Type B pancreatic cell (in vitro differentiated cells): ENCODE data around the gene SGSM2. TPM values are rescaled to one million over a fixed set of nuclear protein-coding genes. Genes with fewer than 3 reads are reported as not detected.

Source experiments
- DNase-seq: peaks from one replicate; pipeline ENCODE4 v3.0.0; 2021; ENCODE audit warnings: mixed read lengths; ENCODE audit not compliant: unreplicated experiment; ENCODE audit errors: extremely low spot score
- H3K27ac Mint-ChIP-seq: 2 replicates; pipeline ENCODE4 v1.8.0; 2021; ENCODE audit warnings: mild to moderate bottlenecking, mixed read lengths
- H3K27me3 Mint-ChIP-seq: 2 replicates; pipeline ENCODE4 v1.8.0; 2021; ENCODE audit warnings: mixed read lengths
- H3K36me3 Mint-ChIP-seq: 2 replicates; pipeline ENCODE4 v1.8.0; 2021; ENCODE audit warnings: mixed read lengths
- H3K4me1 Mint-ChIP-seq: one replicate; pipeline ENCODE4 v1.8.0; 2021; ENCODE audit warnings: mixed read lengths; ENCODE audit not compliant: unreplicated experiment
- H3K4me3 Mint-ChIP-seq: 2 replicates; pipeline ENCODE4 v1.8.0; 2021; ENCODE audit warnings: mild to moderate bottlenecking, mixed read lengths
- H3K9me3 Mint-ChIP-seq: 2 replicates; pipeline ENCODE4 v1.8.0; 2021; ENCODE audit warnings: mixed read lengths
- total RNA-seq: library from RNA; stranded (reverse); gene quantifications from 2 replicates; pipeline ENCODE4 v1.2.1, GENCODE V29; 2021; ENCODE audit warnings: low replicate concordance
- TF ChIP-seq, protein P1 (sequence below): fragments of 200-600 bp; sonication (generic); conservative IDR thresholded peaks from 2 replicates; pipeline ENCODE4 v1.5.0; 2021; ENCODE audit warnings: antibody characterized with exemption, mild to moderate bottlenecking

Gene SGSM2
- total RNA-seq, 1 donor from 2014 or later, result 74.3 TPM

DNA sequence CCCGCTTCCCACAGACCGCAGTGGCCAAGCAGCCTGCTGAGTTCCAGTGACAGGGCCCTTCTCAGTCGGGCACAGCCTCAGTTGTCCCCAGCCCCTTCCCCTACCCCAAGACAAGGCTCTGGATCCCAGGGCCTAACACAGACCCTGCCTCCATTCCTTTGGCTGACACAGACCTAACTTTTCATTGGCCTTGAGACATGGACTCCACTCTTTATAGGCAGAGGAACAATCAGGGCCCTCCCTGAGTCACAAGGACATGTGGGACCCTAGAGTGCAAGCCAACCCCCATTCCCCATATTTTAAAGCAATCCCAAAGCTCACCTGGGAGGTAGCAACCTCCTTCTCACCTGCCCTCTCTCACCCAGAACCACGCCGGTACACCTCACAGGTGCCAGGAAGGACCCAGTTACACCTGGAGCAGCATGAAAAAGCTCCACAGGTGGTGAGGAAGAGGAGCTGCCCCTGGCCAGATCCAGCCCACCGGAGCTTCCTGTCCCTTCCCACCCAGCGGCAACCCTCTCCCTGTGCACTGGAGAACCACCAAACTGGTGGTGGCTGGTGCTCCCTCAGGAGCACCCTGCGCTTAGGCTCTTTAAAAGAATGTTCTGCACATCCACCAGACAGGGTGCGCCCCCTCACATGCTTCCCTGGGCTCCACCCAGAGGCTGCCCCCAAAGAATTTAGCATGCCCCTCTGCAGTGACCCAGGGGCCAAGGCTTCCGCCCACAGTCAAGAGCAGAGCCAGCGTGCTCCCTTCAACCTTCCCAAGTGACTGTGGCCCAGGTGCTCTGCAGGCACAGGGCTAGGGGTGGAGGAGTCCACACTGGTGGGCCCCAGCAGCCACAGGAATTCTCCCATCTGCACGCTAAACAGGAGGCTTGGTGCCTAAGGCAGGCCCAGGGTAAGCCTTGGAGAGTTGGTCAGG, 60.2 kb downstream of the SGSM2 start:
- TF ChIP-seq, protein P1, sequence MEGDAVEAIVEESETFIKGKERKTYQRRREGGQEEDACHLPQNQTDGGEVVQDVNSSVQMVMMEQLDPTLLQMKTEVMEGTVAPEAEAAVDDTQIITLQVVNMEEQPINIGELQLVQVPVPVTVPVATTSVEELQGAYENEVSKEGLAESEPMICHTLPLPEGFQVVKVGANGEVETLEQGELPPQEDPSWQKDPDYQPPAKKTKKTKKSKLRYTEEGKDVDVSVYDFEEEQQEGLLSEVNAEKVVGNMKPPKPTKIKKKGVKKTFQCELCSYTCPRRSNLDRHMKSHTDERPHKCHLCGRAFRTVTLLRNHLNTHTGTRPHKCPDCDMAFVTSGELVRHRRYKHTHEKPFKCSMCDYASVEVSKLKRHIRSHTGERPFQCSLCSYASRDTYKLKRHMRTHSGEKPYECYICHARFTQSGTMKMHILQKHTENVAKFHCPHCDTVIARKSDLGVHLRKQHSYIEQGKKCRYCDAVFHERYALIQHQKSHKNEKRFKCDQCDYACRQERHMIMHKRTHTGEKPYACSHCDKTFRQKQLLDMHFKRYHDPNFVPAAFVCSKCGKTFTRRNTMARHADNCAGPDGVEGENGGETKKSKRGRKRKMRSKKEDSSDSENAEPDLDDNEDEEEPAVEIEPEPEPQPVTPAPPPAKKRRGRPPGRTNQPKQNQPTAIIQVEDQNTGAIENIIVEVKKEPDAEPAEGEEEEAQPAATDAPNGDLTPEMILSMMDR, result no peak
- Mint-ChIP-seq H3K27ac (peak overlapping the region; percentile 100), H3K4me1 (peaks cover 31% of the 10 kb centered on the region), H3K9me3 (no peaks in the 10 kb centered on the region), H3K4me3 (peak overlapping the region; percentile 99), H3K27me3 (no peaks in the 10 kb centered on the region), H3K36me3 (no peaks in the 10 kb centered on the region)
- DNase-seq, result no peak

DNA sequence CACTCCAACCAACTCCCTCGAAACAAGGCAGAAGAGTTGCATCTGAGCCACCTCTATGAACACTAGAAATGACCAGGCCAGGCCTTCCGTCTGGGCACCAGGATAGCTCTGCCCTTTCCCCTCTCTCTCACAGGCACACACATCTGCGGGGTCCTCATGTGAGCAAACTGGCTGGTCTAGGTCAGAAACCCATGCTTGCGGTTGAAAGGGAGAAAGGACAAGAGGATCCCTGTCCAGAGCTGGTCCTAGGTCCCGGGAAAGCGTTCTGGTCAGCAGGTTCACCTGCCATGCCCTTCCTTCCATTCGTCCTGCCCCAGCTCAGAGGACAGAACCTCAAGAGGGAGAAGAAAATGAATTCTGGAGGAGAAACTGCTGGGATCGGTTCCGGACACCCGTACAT, 60.9 kb downstream of the SGSM2 start:
- peak overlapping the region; percentile 100 for H3K27ac Mint-ChIP-seq
- DNase-seq, result no peak
- TF ChIP-seq, protein P1, result no peak
- H3K27me3 Mint-ChIP-seq, result no peaks in the 10 kb centered on the region
- H3K36me3 Mint-ChIP-seq, result no peaks in the 10 kb centered on the region
- peaks cover 31% of the 10 kb centered on the region for H3K4me1 Mint-ChIP-seq
- H3K4me3 Mint-ChIP-seq, result peak overlapping the region; percentile 99
- H3K9me3 Mint-ChIP-seq, result no peaks in the 10 kb centered on the region

DNA sequence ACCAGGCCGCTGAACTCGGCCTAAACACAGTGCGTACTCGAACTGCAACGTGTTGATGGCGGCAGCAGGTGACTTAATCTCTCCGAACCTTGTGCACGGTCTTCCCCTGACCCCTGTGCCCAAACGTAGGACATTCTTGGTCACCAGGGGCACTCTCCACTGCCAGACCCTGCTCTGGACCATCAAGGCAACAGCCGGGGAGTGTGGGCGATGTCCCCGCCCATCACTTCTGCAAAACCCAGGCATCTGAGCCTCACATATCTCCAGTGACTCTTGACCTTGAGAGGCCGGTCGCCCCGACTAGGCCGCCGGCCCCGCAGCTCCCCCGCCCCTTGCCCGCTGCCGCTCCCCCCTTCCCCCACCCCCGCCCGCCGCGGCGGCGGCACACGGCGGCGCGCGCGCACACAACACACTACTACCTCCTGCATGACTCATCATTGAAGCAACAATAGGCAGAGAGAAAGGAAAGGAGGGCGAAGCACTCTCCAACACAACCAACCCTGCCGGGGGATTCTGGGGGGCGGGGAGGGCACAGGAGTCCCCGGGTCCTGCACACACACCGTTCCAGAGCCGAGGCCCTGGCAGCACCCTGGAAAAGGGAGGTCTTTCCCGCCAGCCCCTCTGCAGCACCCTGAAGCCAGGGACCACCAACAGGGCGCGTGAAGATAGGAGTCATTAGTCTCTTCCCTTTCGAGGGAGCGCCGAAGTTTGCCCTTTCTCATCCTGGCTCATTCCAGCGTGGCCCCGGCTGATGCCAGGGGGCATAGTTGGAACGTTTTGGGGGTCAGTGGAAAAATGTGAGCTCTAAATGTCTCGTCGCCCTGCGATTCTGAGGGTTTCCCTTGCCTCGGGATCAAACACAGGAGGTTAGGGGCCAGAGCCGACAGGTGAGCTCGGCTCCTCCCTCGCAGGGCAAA, 61.6 kb downstream of the SGSM2 start:
- TF ChIP-seq, protein P1, result no peak
- no peak for DNase-seq
- Mint-ChIP-seq H3K9me3 (no peaks in the 10 kb centered on the region), H3K4me1 (peaks cover 36% of the 10 kb centered on the region), H3K27me3 (no peaks in the 10 kb centered on the region), H3K27ac (peak overlapping the region; percentile 100), H3K4me3 (peak overlapping the region; percentile 99), H3K36me3 (no peaks in the 10 kb centered on the region)

DNA sequence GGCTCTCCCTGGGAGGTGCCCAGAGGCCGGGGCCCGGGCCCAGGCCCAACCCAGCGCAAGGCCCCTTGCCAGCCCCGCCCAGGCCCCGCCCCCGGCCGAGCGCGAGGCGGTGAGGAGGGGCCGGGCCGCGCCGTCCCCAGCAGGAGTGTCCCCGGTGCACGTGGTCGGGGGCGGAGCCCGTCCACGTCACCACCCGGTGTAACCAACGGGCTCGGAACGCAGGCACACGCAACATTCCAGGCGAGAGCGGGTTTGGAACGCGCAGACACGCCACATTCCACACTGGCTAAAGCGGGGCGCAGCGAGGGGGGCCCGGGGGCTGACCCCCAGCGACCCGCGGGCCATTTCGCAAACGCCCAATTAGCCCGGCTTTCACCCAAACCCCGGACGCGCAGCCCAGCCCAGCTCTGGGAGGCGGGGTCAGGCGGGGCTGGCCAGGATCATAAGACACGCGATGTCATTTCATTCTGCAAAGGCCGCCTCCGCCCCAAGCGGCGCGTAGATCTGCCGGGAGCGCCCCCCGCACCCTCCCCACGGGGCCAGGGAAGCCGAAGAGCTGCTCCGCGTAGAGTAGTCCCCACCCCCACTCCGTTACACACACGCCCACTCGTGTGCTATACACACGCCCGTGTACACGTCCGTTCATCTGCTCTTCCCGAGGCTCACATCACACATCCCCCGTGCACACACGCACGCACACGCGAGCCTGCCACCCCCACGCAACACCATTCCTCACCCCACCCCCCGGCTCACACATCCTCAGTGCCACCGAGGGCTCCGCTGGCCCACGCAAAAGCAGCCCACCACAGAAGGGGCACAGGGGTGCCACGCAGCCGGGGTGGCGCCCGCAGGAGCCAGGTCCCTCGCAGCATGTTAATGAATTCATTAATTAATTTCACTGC, 62.5 kb downstream of the SGSM2 start:
- Mint-ChIP-seq H3K4me3 (peak overlapping the region; percentile 99), H3K27ac (peak overlapping the region; percentile 100), H3K27me3 (no peaks in the 10 kb centered on the region), H3K9me3 (no peaks in the 10 kb centered on the region), H3K36me3 (no peaks in the 10 kb centered on the region), H3K4me1 (peaks cover 39% of the 10 kb centered on the region)
- TF ChIP-seq, protein P1, result no peak
- DNase-seq, result peak; percentile 97

DNA sequence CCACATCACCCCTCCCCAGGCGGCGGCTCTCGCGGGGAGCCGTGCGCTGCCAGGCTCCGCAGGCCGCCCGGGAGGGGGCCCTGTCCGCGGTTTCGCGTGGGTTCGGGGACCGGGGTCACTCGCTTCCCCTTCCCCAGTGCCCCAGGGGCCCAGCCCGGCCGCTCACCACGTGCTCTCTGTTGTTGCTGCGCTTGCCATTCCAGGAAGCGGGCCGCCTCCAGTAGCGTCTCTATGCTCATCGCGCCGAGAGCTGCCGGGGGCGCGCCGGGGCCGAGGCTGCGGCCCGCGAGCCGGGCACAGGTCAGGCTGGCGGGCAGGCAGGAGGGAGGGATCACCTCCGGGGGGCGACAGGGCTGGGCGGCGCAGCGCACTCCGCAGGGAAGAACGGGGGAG, 63.2 kb downstream of the SGSM2 start:
- peak overlapping the region; percentile 100 for H3K27ac Mint-ChIP-seq
- H3K4me1 Mint-ChIP-seq, result peaks cover 41% of the 10 kb centered on the region
- H3K36me3 Mint-ChIP-seq, result no peaks in the 10 kb centered on the region
- TF ChIP-seq, protein P1, result no peak
- no peak for DNase-seq
- no peaks in the 10 kb centered on the region for H3K27me3 Mint-ChIP-seq
- H3K9me3 Mint-ChIP-seq, result no peaks in the 10 kb centered on the region
- peak overlapping the region; percentile 99 for H3K4me3 Mint-ChIP-seq
